ENCODE measurements around the gene GNB1.

The GNB1 gene

GRCh38 chr1:1921901-1922701 is 31.2 kb upstream of the GNB1 start:
- FAIRE-seq (no peak), DNase-seq (ENCODE audit: insufficient read length, low spot score) (no peak)
- no peak for TF ChIP-seq CTCF (IDR thresholded peaks at IDR 0.05; ENCODE audit: insufficient read depth, missing control alignments)

GRCh38 chr1:1921459-1921862 is 30.6 kb upstream of the GNB1 start:
- DNase-seq (ENCODE audit: insufficient read length, low spot score) (no peak), FAIRE-seq (no peak)
- TF ChIP-seq CTCF (IDR thresholded peaks at IDR 0.05; ENCODE audit: insufficient read depth, missing control alignments): no peak

- DNase-seq (ENCODE audit: insufficient read length, low spot score): no peak
- TF ChIP-seq CTCF (IDR thresholded peaks at IDR 0.05; ENCODE audit: insufficient read depth, missing control alignments): no peak
- FAIRE-seq: no peak
Measured at GRCh38 chr1:1920608-1921458, 29.9 kb upstream of the GNB1 start.

GRCh38 chr1:1920057-1920607 is 29.2 kb upstream of the GNB1 start:
- FAIRE-seq (no peak), DNase-seq (ENCODE audit: insufficient read length, low spot score) (no peak)
- TF ChIP-seq CTCF (IDR thresholded peaks at IDR 0.05; ENCODE audit: insufficient read depth, missing control alignments): no peak

- TF ChIP-seq CTCF (IDR thresholded peaks at IDR 0.05; ENCODE audit: insufficient read depth, missing control alignments): no peak
- no peak for FAIRE-seq
- DNase-seq (ENCODE audit: insufficient read length, low spot score): peak; percentile 94
Measured at GRCh38 chr1:1919304-1920056, 28.6 kb upstream of the GNB1 start.

- no peak for FAIRE-seq
- TF ChIP-seq CTCF (IDR thresholded peaks at IDR 0.05; ENCODE audit: insufficient read depth, missing control alignments): no peak
- DNase-seq (ENCODE audit: insufficient read length, low spot score): no peak
Measured at GRCh38 chr1:1918901-1919303, 28.0 kb upstream of the GNB1 start, which contains the start of gene TMEM52. TMEM52 (minus strand) TSS chr1:1919279; CDS start chr1:1919265, 14 bp downstream.
